ENCODE results near the gene CNTROB. TPM values are rescaled to one million over a fixed set of nuclear protein-coding genes. Genes with fewer than 3 reads are reported as not detected.

Gene CNTROB
- total and polyA plus RNA-seq, 10 of the 15 experiments (the other 5 are each of a cell fraction or from before 2014, with no cell fraction given) = 2.0 to 36.2 (median 28.2) TPM

- no peak overlapping the region for H3K27ac ChIP-seq (ENCODE audit: control insufficient read depth, insufficient read depth)
- ChIA-PET RAD21 (ENCODE audit: unreplicated experiment) (interaction anchor here (1.2 to 1.3 kb wide), 2 partner anchors 49 to 130 kb away, joined by 3 read pairs; no protein-coding TSS in a partner anchor), CTCF (interaction anchor here (0.6 to 16.8 kb wide), 11 partner anchors 9 to 213 kb away, joined by 3 to 308 read pairs (median 5); partner anchors contain the start of genes CNTROB, CYB5D1, GUCY2D and NAA38), SMC1A (ENCODE audit: uncharacterized antibody, unreplicated experiment) (interaction anchor here (0.6 to 1.7 kb wide), 6 partner anchors 18 to 249 kb away, joined by 3 to 8 read pairs (median 3); no protein-coding TSS in a partner anchor), POLR2A (interaction anchor here (1.2 kb wide), 1 partner anchor 9 kb away, joined by 4 read pairs; the partner anchor contains the start of gene GUCY2D)
- H3K9ac ChIP-seq (ENCODE audit: control insufficient read depth, insufficient read depth, low read length) = no peak overlapping the region
- ATAC-seq (no peak), FAIRE-seq (no peak), DNase-seq (ENCODE audit: low read depth, low spot score) (no peak)
- H3K4me1 ChIP-seq (ENCODE audit: control insufficient read depth, insufficient read depth, low read length) = peaks cover 10% of the 10 kb centered on the region
- no peaks in the 10 kb centered on the region for H3K79me2 ChIP-seq (ENCODE audit: control insufficient read depth, insufficient read depth, low read length)
- TF ChIP-seq TCF3 (IDR thresholded peaks at IDR 0.05; ENCODE audit: borderline replicate concordance, insufficient read depth, low read depth, low read length) (no peak), HDAC6 (IDR thresholded peaks at IDR 0.05; ENCODE audit: unreplicated experiment) (no peak)
- TF ChIP-seq, protein P1, sequence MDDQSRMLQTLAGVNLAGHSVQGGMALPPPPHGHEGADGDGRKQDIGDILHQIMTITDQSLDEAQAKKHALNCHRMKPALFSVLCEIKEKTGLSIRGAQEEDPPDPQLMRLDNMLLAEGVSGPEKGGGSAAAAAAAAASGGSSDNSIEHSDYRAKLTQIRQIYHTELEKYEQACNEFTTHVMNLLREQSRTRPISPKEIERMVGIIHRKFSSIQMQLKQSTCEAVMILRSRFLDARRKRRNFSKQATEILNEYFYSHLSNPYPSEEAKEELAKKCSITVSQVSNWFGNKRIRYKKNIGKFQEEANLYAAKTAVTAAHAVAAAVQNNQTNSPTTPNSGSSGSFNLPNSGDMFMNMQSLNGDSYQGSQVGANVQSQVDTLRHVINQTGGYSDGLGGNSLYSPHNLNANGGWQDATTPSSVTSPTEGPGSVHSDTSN (IDR thresholded peaks at IDR 0.05; ENCODE audit: insufficient replicate concordance, low read depth, low read length) = no peak
- H3K36me3 ChIP-seq (ENCODE audit: control insufficient read depth in 2 of 2, insufficient read depth in 2 of 2, low read length in 1 of 2) = no peaks in the 10 kb centered on the region
- H4K20me1 ChIP-seq (ENCODE audit: control insufficient read depth, insufficient read depth) = no peaks in the 10 kb centered on the region
- WGBS (ENCODE audit: insufficient coverage, insufficient replicate concordance, low lambda C conversion rate, missing lambda C conversion rate) = 83% methylated on average over 2 of the region's 2 CpGs
- BruUV-seq (replicated peaks) = no TSS peak
- H3K27me3 ChIP-seq (replicated peaks in 1 of 2; ENCODE audit: control insufficient read depth in 2 of 2, insufficient read depth in 2 of 2, low read length in 1 of 2) = no peaks in the 10 kb centered on the region
- in situ Hi-C loops (cut with MboI) = no loop called here
- H3K4me3 ChIP-seq = no peak overlapping the region
- H3K4me2 ChIP-seq (ENCODE audit: control insufficient read depth, insufficient read depth) = no peak overlapping the region
- no peaks in the 10 kb centered on the region for H3K9me3 ChIP-seq (replicated peaks; ENCODE audit: control insufficient read depth, insufficient read depth, low read length)
- no peak overlapping the region for H2AFZ ChIP-seq (ENCODE audit: control insufficient read depth, low read depth, low read length)
- intact Hi-C loops (cut with micrococcal nuclease; ENCODE audit: unreplicated experiment) = no loop called here
Measured at GRCh38 chr17:7992516-7992915, 60.5 kb downstream of the CNTROB start.

- Histone ChIP-seq H3K9me3 (replicated peaks; ENCODE audit: control insufficient read depth, insufficient read depth, low read length) (no peaks in the 10 kb centered on the region), H4K20me1 (ENCODE audit: control insufficient read depth, insufficient read depth) (no peaks in the 10 kb centered on the region), H3K27ac (ENCODE audit: control insufficient read depth, insufficient read depth) (no peak overlapping the region), H3K9ac (ENCODE audit: control insufficient read depth, insufficient read depth, low read length) (no peak overlapping the region), H3K4me3 (no peak overlapping the region), H3K79me2 (ENCODE audit: control insufficient read depth, insufficient read depth, low read length) (no peaks in the 10 kb centered on the region), H3K36me3 (ENCODE audit: control insufficient read depth in 2 of 2, insufficient read depth in 2 of 2, low read length in 1 of 2) (no peaks in the 10 kb centered on the region), H3K4me2 (ENCODE audit: control insufficient read depth, insufficient read depth) (no peak overlapping the region), H3K4me1 (ENCODE audit: control insufficient read depth, insufficient read depth, low read length) (peaks cover 10% of the 10 kb centered on the region), H3K27me3 (replicated peaks in 1 of 2; ENCODE audit: control insufficient read depth in 2 of 2, insufficient read depth in 2 of 2, low read length in 1 of 2) (no peaks in the 10 kb centered on the region), H2AFZ (ENCODE audit: control insufficient read depth, low read depth, low read length) (no peak overlapping the region)
- RAD21 ChIA-PET (ENCODE audit: unreplicated experiment) = interaction anchor here (1.2 to 1.3 kb wide), 2 partner anchors 49 to 130 kb away, joined by 3 read pairs; no protein-coding TSS in a partner anchor
- POLR2A ChIA-PET = interaction anchor here (1.2 kb wide), 1 partner anchor 9 kb away, joined by 4 read pairs; the partner anchor contains the start of gene GUCY2D
- in situ Hi-C loops (cut with MboI) = no loop called here
- FAIRE-seq = no peak
- SMC1A ChIA-PET (ENCODE audit: uncharacterized antibody, unreplicated experiment) = interaction anchor here (0.6 to 1.7 kb wide), 6 partner anchors 18 to 249 kb away, joined by 3 to 8 read pairs (median 3); no protein-coding TSS in a partner anchor
- DNase-seq (ENCODE audit: low read depth, low spot score) = no peak
- CTCF ChIA-PET = interaction anchor here (0.6 to 16.8 kb wide), 13 partner anchors 9 to 214 kb away, joined by 3 to 308 read pairs (median 5); partner anchors contain the start of genes CNTROB, CYB5D1, GUCY2D and NAA38
- intact Hi-C loops (cut with micrococcal nuclease; ENCODE audit: unreplicated experiment) = no loop called here
- WGBS (ENCODE audit: insufficient coverage, insufficient replicate concordance, low lambda C conversion rate, missing lambda C conversion rate) = 10% methylated on average over 3 of the region's 3 CpGs
- ATAC-seq = no peak
- no TSS peak for BruUV-seq (replicated peaks)
- TF ChIP-seq POLR2AphosphoS2 (IDR thresholded peaks at IDR 0.05; ENCODE audit: low read depth, low read length) = no peak
- no peak for TF ChIP-seq MYC (IDR thresholded peaks at IDR 0.05; ENCODE audit: insufficient read depth, insufficient read length, insufficient replicate concordance, low read length, severe bottlenecking)
- TF ChIP-seq MTA3 (IDR thresholded peaks at IDR 0.05; ENCODE audit: borderline replicate concordance, low read length) = no peak
- no peak for TF ChIP-seq FOS (IDR thresholded peaks at IDR 0.05; ENCODE audit: borderline replicate concordance, extremely low read depth, insufficient read length)
- TF ChIP-seq, protein P1 (IDR thresholded peaks at IDR 0.05; ENCODE audit: insufficient replicate concordance, low read depth, low read length) = peak; percentile 46
- TF ChIP-seq BMI1 (IDR thresholded peaks at IDR 0.05; ENCODE audit: borderline replicate concordance) = peak; percentile 80
- TF ChIP-seq ZZZ3 (IDR thresholded peaks at IDR 0.05; ENCODE audit: control insufficient read depth, insufficient read length, low read depth) = no peak
- TF ChIP-seq PKNOX1 (IDR thresholded peaks at IDR 0.05) = peak; percentile 90
Measured at GRCh38 chr17:7992924-7993323, 60.9 kb downstream of the CNTROB start.
